Body of pancreas (tissue), 4 donors: Measurements from ENCODE around the gene OR5C1. TPM values are rescaled to one million over a fixed set of nuclear protein-coding genes. Genes with fewer than 3 reads are reported as not detected.

Experiments
- ATAC-seq: fragments of 150-250 bp; one replicate; pipeline ENCODE4 v1.9.1; 2016
- DNase-seq, 4 donors: peaks; one replicate each; pipeline ENCODE4 v3.0.0-alpha.2; 2019
- H3K27ac ChIP-seq, 4 donors: fragments of 200-600 bp; sonication (generic); 1 replicate in 3 of 4; 2 replicates in 1 of 4; pipeline versions ENCODE4 v1.5.1 to v1.6.1; 2016 to 2019; ENCODE audit warnings: mild to moderate bottlenecking in 1 of 4, mixed read lengths in 1 of 4, moderate library complexity in 1 of 4
- H3K27me3 ChIP-seq, 2 donors: fragments of 200-600 bp; sonication (generic); one replicate each; pipeline ENCODE4 v1.6.0; 2016; ENCODE audit warnings: mild to moderate bottlenecking in 1 of 2
- H3K36me3 ChIP-seq, 2 donors: fragments of 200-600 bp; sonication (generic); replicated peaks in 1 of 2; 2 replicates each; pipeline ENCODE4 v1.5.1; 2016; ENCODE audit warnings: low read depth in 2 of 2; ENCODE audit not compliant: insufficient read depth in 1 of 2
- H3K4me1 ChIP-seq: fragments of 200-600 bp; sonication (generic); one replicate; pipeline ENCODE4 v1.6.0; 2016
- H3K4me3 ChIP-seq, 2 donors: fragments of 200-600 bp; sonication (generic); 1 replicate in 1 of 2; 2 replicates in 1 of 2; pipeline ENCODE4 v1.5.1; 2016 to 2019
- H3K9me3 ChIP-seq, 3 donors: fragments of 200-600 bp; sonication (generic); 1 replicate in 2 of 3; 2 replicates in 1 of 3; pipeline ENCODE4 v1.5.1; 2016
- POLR2A ChIP-seq, 3 donors: fragments of 450-650 bp; IDR thresholded peaks; one replicate each; pipeline ENCODE4 v1.6.1; 2016; ENCODE audit warnings: antibody characterized with exemption in 3 of 3, mild to moderate bottlenecking in 2 of 3
- WGBS, 2 donors: methylation state at CpG; one replicate each; pipeline ENCODE4 v1.1.5; 2017; 5-methylcytosine and 5-hydroxymethylcytosine counted together
- intact Hi-C: fragments of 100-400 bp; cut with DNase I; formaldehyde crosslinking; loops from one replicate; pipeline ENCODE4 v1.15.1; 2023
- total RNA-seq, 2 donors: library from RNA; depleted of rRNA; stranded (reverse); fragments of >200 nt; gene quantifications; one replicate each; pipeline ENCODE4 v1.1.0, GENCODE V29; 2016
- TF ChIP-seq, protein P1 (sequence below), 7 experiments: fragments of 450-650 bp in 4 of 7; fragments of 200-600 bp in 3 of 7; sonication (generic) in 3 of 7; IDR thresholded peaks; one replicate each; pipeline ENCODE4 v1.5.1; 2016 to 2019; ENCODE audit warnings: antibody characterized with exemption in 7 of 7

Gene OR5C1
- total RNA-seq, 2 donors from 2014 or later = not detected

DNA sequence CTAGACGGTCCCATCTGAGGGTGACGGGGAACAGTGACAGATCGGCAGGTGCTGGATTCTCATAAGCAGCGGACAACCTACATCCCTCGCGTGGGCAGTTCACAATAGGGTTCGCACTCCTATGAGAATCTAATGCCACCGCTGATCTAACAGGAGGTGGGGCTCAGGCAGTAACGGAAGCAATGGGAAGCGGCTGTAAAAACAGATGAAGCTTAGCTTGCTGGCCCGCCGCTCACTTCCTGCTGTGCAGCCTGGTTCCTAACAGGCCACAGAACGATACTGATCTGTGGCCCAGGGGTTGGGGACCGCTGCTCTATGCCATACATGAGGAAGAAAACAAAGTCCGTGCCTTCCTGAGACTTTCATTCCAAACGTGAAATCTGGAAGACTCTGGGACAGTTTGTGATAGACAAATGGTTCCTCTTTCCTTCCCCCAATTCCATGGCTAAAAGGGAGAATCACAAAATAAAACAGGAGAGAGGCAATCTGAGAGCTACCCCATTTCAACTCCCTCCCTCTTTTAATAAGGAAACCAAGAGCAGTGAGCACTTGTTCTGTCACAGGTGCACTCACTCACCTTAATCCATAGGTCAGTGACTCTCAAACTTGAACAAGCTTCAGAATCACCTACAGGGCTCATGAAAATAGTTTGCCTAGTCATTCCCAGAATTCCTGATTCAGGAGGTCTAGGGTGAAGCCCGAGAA, 27.6 kb downstream of the OR5C1 start:
- ATAC-seq = no peak
- TF ChIP-seq POLR2A (IDR thresholded peaks at IDR 0.05) = no peak
- TF ChIP-seq, protein P1, sequence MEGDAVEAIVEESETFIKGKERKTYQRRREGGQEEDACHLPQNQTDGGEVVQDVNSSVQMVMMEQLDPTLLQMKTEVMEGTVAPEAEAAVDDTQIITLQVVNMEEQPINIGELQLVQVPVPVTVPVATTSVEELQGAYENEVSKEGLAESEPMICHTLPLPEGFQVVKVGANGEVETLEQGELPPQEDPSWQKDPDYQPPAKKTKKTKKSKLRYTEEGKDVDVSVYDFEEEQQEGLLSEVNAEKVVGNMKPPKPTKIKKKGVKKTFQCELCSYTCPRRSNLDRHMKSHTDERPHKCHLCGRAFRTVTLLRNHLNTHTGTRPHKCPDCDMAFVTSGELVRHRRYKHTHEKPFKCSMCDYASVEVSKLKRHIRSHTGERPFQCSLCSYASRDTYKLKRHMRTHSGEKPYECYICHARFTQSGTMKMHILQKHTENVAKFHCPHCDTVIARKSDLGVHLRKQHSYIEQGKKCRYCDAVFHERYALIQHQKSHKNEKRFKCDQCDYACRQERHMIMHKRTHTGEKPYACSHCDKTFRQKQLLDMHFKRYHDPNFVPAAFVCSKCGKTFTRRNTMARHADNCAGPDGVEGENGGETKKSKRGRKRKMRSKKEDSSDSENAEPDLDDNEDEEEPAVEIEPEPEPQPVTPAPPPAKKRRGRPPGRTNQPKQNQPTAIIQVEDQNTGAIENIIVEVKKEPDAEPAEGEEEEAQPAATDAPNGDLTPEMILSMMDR (IDR thresholded peaks at IDR 0.05) = no peak
- H3K27ac ChIP-seq = no peak overlapping the region

DNA sequence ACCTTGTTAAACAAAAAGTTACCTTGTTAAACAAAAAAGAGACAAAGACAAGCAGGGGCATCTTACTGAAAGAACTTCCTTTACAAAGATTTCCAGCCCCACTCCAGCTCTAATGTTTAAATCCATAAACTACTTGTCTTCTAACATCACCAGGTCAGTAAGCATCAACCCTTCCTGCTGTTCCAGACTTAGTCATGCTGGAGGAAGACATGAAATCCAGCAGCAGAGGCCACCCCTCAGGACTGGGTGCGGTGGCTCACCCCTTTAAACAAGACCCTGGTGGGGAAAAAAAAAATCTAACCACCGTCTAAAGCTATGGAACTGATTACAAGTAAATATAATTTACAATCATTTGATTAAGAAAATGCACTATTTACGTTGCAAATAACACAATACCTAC, 30.6 kb downstream of the OR5C1 start:
- ATAC-seq (no peak), DNase-seq (no peak)
- H3K4me1 ChIP-seq = peaks cover 5% of the 10 kb centered on the region
- WGBS, 2 donors = 63 to 71% methylated on average over 3 of the region's 3 CpGs
- no peaks in the 10 kb centered on the region for H3K27me3 ChIP-seq
- TF ChIP-seq, protein P1 (IDR thresholded peaks at IDR 0.05) = no peak
- no peak for TF ChIP-seq POLR2A (IDR thresholded peaks at IDR 0.05)
- H3K27ac ChIP-seq = no peak overlapping the region
- no peaks in the 10 kb centered on the region for H3K9me3 ChIP-seq
- H3K4me3 ChIP-seq = no peak overlapping the region
- peaks cover 0 to 13% of the 10 kb centered on the region in 2 donors for H3K36me3 ChIP-seq
- intact Hi-C loops = loop anchor here (10.0 kb wide), 1 partner anchor 465 kb away; no protein-coding TSS in a partner anchor

More for the DNA sequence above, 27.6 kb downstream of the OR5C1 start:
- H3K27me3 ChIP-seq = no peaks in the 10 kb centered on the region
- 66 to 87% methylated on average over 16 to 17 of the region's 17 CpGs for WGBS, 2 donors
- H3K4me3 ChIP-seq = no peak overlapping the region
- H3K36me3 ChIP-seq = peaks cover 0 to 2% of the 10 kb centered on the region in 2 donors
- H3K9me3 ChIP-seq = no peaks in the 10 kb centered on the region
- DNase-seq = peak in 3 of 4 donors; percentile 13 to 28 (median 21)
- intact Hi-C loops = loop anchor here (10.0 kb wide), 1 partner anchor 462 kb away; no protein-coding TSS in a partner anchor
- H3K4me1 ChIP-seq = peaks cover 5% of the 10 kb centered on the region

GRCh38 chr9:122819791-122820489, 31.2 kb downstream of the OR5C1 start:
- ATAC-seq = no peak
- intact Hi-C loops = loop anchor here (10.0 kb wide), 1 partner anchor 465 kb away; no protein-coding TSS in a partner anchor
- Histone ChIP-seq H3K9me3 (no peaks in the 10 kb centered on the region), H3K4me1 (peaks cover 5% of the 10 kb centered on the region), H3K27ac (no peak overlapping the region), H3K36me3 (peaks cover 0 to 13% of the 10 kb centered on the region in 2 donors), H3K27me3 (no peaks in the 10 kb centered on the region), H3K4me3 (no peak overlapping the region)
- 71 to 72% methylated on average over 7 to 9 of the region's 9 CpGs for WGBS, 2 donors
- no peak for TF ChIP-seq POLR2A (IDR thresholded peaks at IDR 0.05)
- TF ChIP-seq, protein P1 (IDR thresholded peaks at IDR 0.05) = no peak
- no peak for DNase-seq

- H3K9me3 ChIP-seq = no peaks in the 10 kb centered on the region
Measured at GRCh38 chr9:122820490-122820845, 31.7 kb downstream of the OR5C1 start.

More at GRCh38 chr9:122820490-122820845, 31.7 kb downstream of the OR5C1 start:
- no peak for TF ChIP-seq POLR2A (IDR thresholded peaks at IDR 0.05)
- TF ChIP-seq, protein P1 (IDR thresholded peaks at IDR 0.05) = no peak
- no peak for DNase-seq
- H3K27me3 ChIP-seq = no peaks in the 10 kb centered on the region
- H3K4me3 ChIP-seq = no peak overlapping the region
- intact Hi-C loops = no loop called here
- H3K27ac ChIP-seq = no peak overlapping the region
- 95 to 99% methylated on average over 11 of the region's 11 CpGs for WGBS, 2 donors
- ATAC-seq = no peak
- peaks cover 0 to 13% of the 10 kb centered on the region in 2 donors for H3K36me3 ChIP-seq
- H3K4me1 ChIP-seq = peaks cover 5% of the 10 kb centered on the region
